A673 (cell line): ENCODE measurements around the gene CLCN4.

ENCODE experiments used
- EZH2 ChIP-seq: fragments of 200-600 bp; sonication (generic); IDR thresholded peaks from 2 replicates; pipeline ENCODE4 v1.6.1; 2017; ENCODE audit warnings: borderline replicate concordance, low read depth, mild to moderate bottlenecking, mixed read lengths, antibody characterized with exemption, low read length; ENCODE audit not compliant: poor library complexity, severe bottlenecking
- TF ChIP-seq, protein P1 (sequence below): fragments of 300-800, 200-600 bp; sonication (generic); conservative IDR thresholded peaks from 2 replicates; pipeline ENCODE4 v1.5.1; 2017; ENCODE audit warnings: low read depth, mild to moderate bottlenecking, antibody characterized with exemption, low read length, moderate library complexity, mixed read lengths

- TF ChIP-seq, protein P1, sequence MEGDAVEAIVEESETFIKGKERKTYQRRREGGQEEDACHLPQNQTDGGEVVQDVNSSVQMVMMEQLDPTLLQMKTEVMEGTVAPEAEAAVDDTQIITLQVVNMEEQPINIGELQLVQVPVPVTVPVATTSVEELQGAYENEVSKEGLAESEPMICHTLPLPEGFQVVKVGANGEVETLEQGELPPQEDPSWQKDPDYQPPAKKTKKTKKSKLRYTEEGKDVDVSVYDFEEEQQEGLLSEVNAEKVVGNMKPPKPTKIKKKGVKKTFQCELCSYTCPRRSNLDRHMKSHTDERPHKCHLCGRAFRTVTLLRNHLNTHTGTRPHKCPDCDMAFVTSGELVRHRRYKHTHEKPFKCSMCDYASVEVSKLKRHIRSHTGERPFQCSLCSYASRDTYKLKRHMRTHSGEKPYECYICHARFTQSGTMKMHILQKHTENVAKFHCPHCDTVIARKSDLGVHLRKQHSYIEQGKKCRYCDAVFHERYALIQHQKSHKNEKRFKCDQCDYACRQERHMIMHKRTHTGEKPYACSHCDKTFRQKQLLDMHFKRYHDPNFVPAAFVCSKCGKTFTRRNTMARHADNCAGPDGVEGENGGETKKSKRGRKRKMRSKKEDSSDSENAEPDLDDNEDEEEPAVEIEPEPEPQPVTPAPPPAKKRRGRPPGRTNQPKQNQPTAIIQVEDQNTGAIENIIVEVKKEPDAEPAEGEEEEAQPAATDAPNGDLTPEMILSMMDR = no peak
- TF ChIP-seq EZH2 = no peak
Measured at GRCh38 chrX:10195425-10195824, 38.6 kb downstream of the CLCN4 start.
